Endothelial cell of umbilical vein (primary cell): Measurements from ENCODE around the gene TACC3. TPM values are rescaled to one million over a fixed set of nuclear protein-coding genes. Genes with fewer than 3 reads are reported as not detected.

Source experiments
- BruUV-seq: library from RNA; stranded (reverse); fragments of 400-500 nt; replicated peaks from 2 replicates; lab custom pipeline; 2021; lab: Mats Ljungman, UMichigan
- CTCF ChIA-PET: fragments of 300-600, 350-600 bp; sonication (Branson Sonifier 250); formaldehyde crosslinking; loops from one replicate; lab custom pipeline; 2021; ENCODE audit warnings: antibody characterized with exemption, inconsistent platforms; lab: Charles Lee
- POLR2A ChIA-PET: fragments of 300-600, 350-600 bp; sonication (Branson Sonifier 250); formaldehyde crosslinking; loops from one replicate; lab custom pipeline; 2021; ENCODE audit warnings: antibody characterized with exemption, inconsistent platforms; lab: Charles Lee
- DNase-seq: peaks from one replicate; pipeline ENCODE4 v3.0.0-alpha.2; 2011; ENCODE audit warnings: low read depth, low spot score
- FAIRE-seq: peaks from 2 replicates; lab custom pipeline; 2011; peaks lifted over from hg19 to GRCh38; lab: Jason Lieb, UNC
- H2AFZ ChIP-seq: 2 replicates; pipeline ENCODE4 v1.6.0; 2012; ENCODE audit warnings: low read depth, low read length, control low read depth, inconsistent platforms
- H3K27ac ChIP-seq: 2 replicates; pipeline ENCODE4 v1.5.1; 2011; ENCODE audit warnings: low read depth, mild to moderate bottlenecking, control low read depth, low read length, moderate library complexity; ENCODE audit not compliant: insufficient read depth
- H3K27me3 ChIP-seq, 2 experiments: 2 replicates each; pipeline versions ENCODE4 v1.6.0 to v1.6.1; 2011; ENCODE audit warnings: low read length in 2 of 2, mixed read lengths in 1 of 2; ENCODE audit not compliant: control insufficient read depth in 2 of 2, insufficient read depth in 2 of 2
- H3K36me3 ChIP-seq, 2 experiments: 2 replicates in 1 of 2; 3 replicates in 1 of 2; pipeline ENCODE4 v1.5.1; 2011; ENCODE audit warnings: low read length in 2 of 2, mild to moderate bottlenecking in 1 of 2, moderate library complexity in 1 of 2; ENCODE audit not compliant: control insufficient read depth in 2 of 2, insufficient read depth in 2 of 2; ENCODE audit errors: extremely low read depth in 1 of 2
- H3K4me1 ChIP-seq: 3 replicates; pipeline ENCODE4 v1.5.1; 2011; ENCODE audit warnings: mild to moderate bottlenecking, low read length; ENCODE audit not compliant: control insufficient read depth, insufficient read depth; ENCODE audit errors: extremely low read depth
- H3K4me2 ChIP-seq: 2 replicates; pipeline ENCODE4 v1.6.1; 2011; ENCODE audit warnings: low read length, control low read depth, mixed read lengths; ENCODE audit not compliant: insufficient read depth
- H3K4me3 ChIP-seq, 3 experiments: fragments of 200-600 bp in 1 of 3; sonication (generic), shearing (Covaris generic) in 1 of 3; replicated peaks in 1 of 3; 2 replicates each; pipeline ENCODE4 v1.5.1; 2011 to 2016; ENCODE audit warnings: control low read depth in 3 of 3, low read length in 3 of 3, mild to moderate bottlenecking in 2 of 3, inconsistent platforms in 1 of 3, low read depth in 1 of 3, moderate library complexity in 1 of 3; ENCODE audit not compliant: insufficient read depth in 1 of 3
- H3K79me2 ChIP-seq: 2 replicates; pipeline ENCODE4 v1.6.0; 2012; ENCODE audit warnings: low read length, inconsistent platforms; ENCODE audit not compliant: control insufficient read depth, insufficient read depth
- H3K9ac ChIP-seq: replicated peaks from 2 replicates; pipeline ENCODE3; 2011; ENCODE audit warnings: low read length, control low read depth; ENCODE audit not compliant: insufficient read depth; ENCODE audit errors: extremely low read depth
- H3K9me1 ChIP-seq: replicated peaks from 3 replicates; pipeline ENCODE4 v1.6.0; 2011; ENCODE audit warnings: mild to moderate bottlenecking, low read length; ENCODE audit not compliant: control insufficient read depth, insufficient read depth; ENCODE audit errors: extremely low read depth
- H3K9me3 ChIP-seq: replicated peaks from 2 replicates; pipeline ENCODE4 v1.5.1; 2012; ENCODE audit warnings: low read length, inconsistent platforms; ENCODE audit not compliant: control insufficient read depth, insufficient read depth
- H4K20me1 ChIP-seq: replicated peaks from 2 replicates; pipeline ENCODE3; 2011; ENCODE audit warnings: mild to moderate bottlenecking, low read length; ENCODE audit not compliant: control insufficient read depth, insufficient read depth; ENCODE audit errors: extremely low read depth
- EZH2 ChIP-seq: IDR thresholded peaks from 2 replicates; pipeline ENCODE4 v1.6.1; 2012; ENCODE audit warnings: borderline replicate concordance, low read depth, mild to moderate bottlenecking, moderate library complexity, low read length, inconsistent platforms; ENCODE audit not compliant: severe bottlenecking
- FOS ChIP-seq: IDR thresholded peaks from 2 replicates; pipeline ENCODE4 v1.6.1; 2011; ENCODE audit warnings: mild to moderate bottlenecking, low read length, moderate library complexity, borderline replicate concordance; ENCODE audit not compliant: insufficient read depth
- GATA2 ChIP-seq: IDR thresholded peaks from 2 replicates; pipeline ENCODE4 v1.7.0; 2011; ENCODE audit warnings: low read depth, mild to moderate bottlenecking, moderate library complexity, mixed read lengths, low read length; ENCODE audit not compliant: insufficient read length, insufficient read depth
- JUN ChIP-seq: IDR thresholded peaks from 2 replicates; pipeline ENCODE4 v1.6.1; 2011; ENCODE audit warnings: borderline replicate concordance, low read depth; ENCODE audit not compliant: insufficient read length, insufficient read depth
- MYC ChIP-seq: IDR thresholded peaks from one replicate; pipeline ENCODE4 v1.6.1; 2011; ENCODE audit warnings: mild to moderate bottlenecking, low read depth, low read length
- POLR2A ChIP-seq: IDR thresholded peaks from 2 replicates; pipeline ENCODE4 v1.6.1; 2012; ENCODE audit warnings: low read depth, mild to moderate bottlenecking, control low read depth, low read length
- POLR2AphosphoS5 ChIP-seq: IDR thresholded peaks from 2 replicates; pipeline ENCODE4 v1.6.1; 2012; ENCODE audit warnings: low read depth, mild to moderate bottlenecking, control low read depth, low read length, moderate library complexity; ENCODE audit not compliant: insufficient read depth
- dilution Hi-C: fragments of 300-500 bp; cut with MboI; formaldehyde crosslinking; loops from one replicate; pipeline ENCODE4 v1.15.0; 2019; ENCODE audit warnings: low sequenced_read_pairs; ENCODE audit not compliant: extremely low pct_ligation_motif_present
- intact Hi-C: fragments of 100-400 bp; cut with micrococcal nuclease; formaldehyde crosslinking; loops from one replicate; pipeline ENCODE4 v1.10.0; 2022
- polyA plus RNA-seq, 4 experiments: library from polyadenylated mRNA; depleted of rRNA in 3 of 4; stranded (reverse) in 3 of 4; unstranded in 1 of 4; fragments of >200 nt; gene quantifications; 2 replicates each; pipeline versions ENCODE4 v1.2.1 to v1.2.3, GENCODE V29; 2011 to 2012; ENCODE audit warnings: missing spikeins in 1 of 4
- total RNA-seq: library from RNA; stranded (reverse); gene quantifications from 2 replicates; pipeline ENCODE4 v1.2.3, GENCODE V29; 2021
- TF ChIP-seq, protein P1 (sequence below): IDR thresholded peaks from 2 replicates; pipeline ENCODE4 v1.6.1; 2011; ENCODE audit not compliant: insufficient read depth, insufficient read length
- TF ChIP-seq, protein P2 (sequence below), 2 donors: IDR thresholded peaks; 1 replicate in 1 of 2; 2 replicates in 1 of 2; pipeline ENCODE4 v1.5.1; 2011; ENCODE audit warnings: low read length in 2 of 2, mild to moderate bottlenecking in 2 of 2, moderate library complexity in 2 of 2, control low read depth in 1 of 2, inconsistent platforms in 1 of 2, low read depth in 1 of 2; ENCODE audit not compliant: insufficient read depth in 1 of 2; ENCODE audit errors: extremely low read depth in 1 of 2

TACC3 gene
- total and polyA plus RNA-seq, 2 donors (not counting 3 experiments of a cell fraction or from before 2014, with no cell fraction given) = 54.5 to 135 TPM

GRCh38 chr4:1723131-1723801 lies 1.9 kb downstream of the TACC3 start:
- Histone ChIP-seq H3K4me3 (peak overlapping the region in 1 of 3 experiments; percentile 73), H3K9me1 (no peaks in the 10 kb centered on the region), H4K20me1 (no peaks in the 10 kb centered on the region), H3K27me3 (no peaks in the 10 kb centered on the region), H3K9ac (no peak overlapping the region), H3K9me3 (no peaks in the 10 kb centered on the region), H3K27ac (no peak overlapping the region), H3K36me3 (peaks cover 2 to 6% of the 10 kb centered on the region in 2 experiments), H3K4me1 (peaks cover 40% of the 10 kb centered on the region), H3K4me2 (peak overlapping the region; percentile 78), H3K79me2 (peaks cover 67% of the 10 kb centered on the region), H2AFZ (no peak overlapping the region)
- TSS peak; percentile 5 for BruUV-seq
- intact Hi-C loops = no loop called here
- POLR2A ChIA-PET = no interaction called here
- CTCF ChIA-PET = interaction anchor here (4.1 to 12.0 kb wide), 2 partner anchors 11 to 31 kb away, joined by 11 to 347 read pairs; partner anchors contain the start of gene SLBP
- TF ChIP-seq POLR2AphosphoS5 (no peak), JUN (no peak), GATA2 (no peak), EZH2 (no peak), FOS (no peak), MYC (no peak), POLR2A (no peak)
- TF ChIP-seq, protein P1, sequence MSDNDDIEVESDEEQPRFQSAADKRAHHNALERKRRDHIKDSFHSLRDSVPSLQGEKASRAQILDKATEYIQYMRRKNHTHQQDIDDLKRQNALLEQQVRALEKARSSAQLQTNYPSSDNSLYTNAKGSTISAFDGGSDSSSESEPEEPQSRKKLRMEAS = no peak
- TF ChIP-seq, protein P2, sequence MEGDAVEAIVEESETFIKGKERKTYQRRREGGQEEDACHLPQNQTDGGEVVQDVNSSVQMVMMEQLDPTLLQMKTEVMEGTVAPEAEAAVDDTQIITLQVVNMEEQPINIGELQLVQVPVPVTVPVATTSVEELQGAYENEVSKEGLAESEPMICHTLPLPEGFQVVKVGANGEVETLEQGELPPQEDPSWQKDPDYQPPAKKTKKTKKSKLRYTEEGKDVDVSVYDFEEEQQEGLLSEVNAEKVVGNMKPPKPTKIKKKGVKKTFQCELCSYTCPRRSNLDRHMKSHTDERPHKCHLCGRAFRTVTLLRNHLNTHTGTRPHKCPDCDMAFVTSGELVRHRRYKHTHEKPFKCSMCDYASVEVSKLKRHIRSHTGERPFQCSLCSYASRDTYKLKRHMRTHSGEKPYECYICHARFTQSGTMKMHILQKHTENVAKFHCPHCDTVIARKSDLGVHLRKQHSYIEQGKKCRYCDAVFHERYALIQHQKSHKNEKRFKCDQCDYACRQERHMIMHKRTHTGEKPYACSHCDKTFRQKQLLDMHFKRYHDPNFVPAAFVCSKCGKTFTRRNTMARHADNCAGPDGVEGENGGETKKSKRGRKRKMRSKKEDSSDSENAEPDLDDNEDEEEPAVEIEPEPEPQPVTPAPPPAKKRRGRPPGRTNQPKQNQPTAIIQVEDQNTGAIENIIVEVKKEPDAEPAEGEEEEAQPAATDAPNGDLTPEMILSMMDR (IDR thresholded peaks at IDR 0.05; ENCODE audit: extremely low read depth in 1 of 2, insufficient read depth in 1 of 2, low read depth in 1 of 2, low read length in 2 of 2) = no peak
- dilution Hi-C loops = no loop called here
- FAIRE-seq (no peak), DNase-seq (no peak)
